ENCODE results near the gene UGT1A7.

Gene UGT1A7

GRCh38 chr2:233807966-233808935 is 126.5 kb downstream of the UGT1A7 start:
- H3K4me3 ChIP-seq (ENCODE audit: control insufficient read depth, low read depth, low read length) = no peak overlapping the region
- no peak for DNase-seq (ENCODE audit: low read depth)
- TF ChIP-seq CTCF (IDR thresholded peaks at IDR 0.05; ENCODE audit: control insufficient read depth, insufficient read depth, low read depth, low read length, missing control alignments) = no peak

- H3K4me3 ChIP-seq (ENCODE audit: control insufficient read depth, low read depth, low read length) = no peak overlapping the region
- TF ChIP-seq CTCF (IDR thresholded peaks at IDR 0.05; ENCODE audit: control insufficient read depth, insufficient read depth, low read depth, low read length, missing control alignments) = no peak
- DNase-seq (ENCODE audit: low read depth) = no peak
Observed at GRCh38 chr2:233810385-233810784, 128.7 kb downstream of the UGT1A7 start.

- no peak for TF ChIP-seq CTCF (IDR thresholded peaks at IDR 0.05; ENCODE audit: control insufficient read depth, insufficient read depth, low read depth, low read length, missing control alignments)
- H3K4me3 ChIP-seq (ENCODE audit: control insufficient read depth, low read depth, low read length) = no peak overlapping the region
- DNase-seq (ENCODE audit: low read depth) = no peak
Observed at GRCh38 chr2:233811087-233811486, 129.4 kb downstream of the UGT1A7 start.

GRCh38 chr2:233811732-233812131 is 130.0 kb downstream of the UGT1A7 start:
- no peak overlapping the region for H3K4me3 ChIP-seq (ENCODE audit: control insufficient read depth, low read depth, low read length)
- TF ChIP-seq CTCF (IDR thresholded peaks at IDR 0.05; ENCODE audit: control insufficient read depth, insufficient read depth, low read depth, low read length, missing control alignments) = no peak
- DNase-seq (ENCODE audit: low read depth) = no peak

- DNase-seq (ENCODE audit: low read depth) = no peak
- H3K4me3 ChIP-seq (ENCODE audit: control insufficient read depth, low read depth, low read length) = no peak overlapping the region
- TF ChIP-seq CTCF (IDR thresholded peaks at IDR 0.05; ENCODE audit: control insufficient read depth, insufficient read depth, low read depth, low read length, missing control alignments) = no peak
Observed at GRCh38 chr2:233813236-233814055, 131.7 kb downstream of the UGT1A7 start.

GRCh38 chr2:233814056-233814835 is 132.5 kb downstream of the UGT1A7 start:
- no peak overlapping the region for H3K4me3 ChIP-seq (ENCODE audit: control insufficient read depth, low read depth, low read length)
- no peak for DNase-seq (ENCODE audit: low read depth)
- no peak for TF ChIP-seq CTCF (IDR thresholded peaks at IDR 0.05; ENCODE audit: control insufficient read depth, insufficient read depth, low read depth, low read length, missing control alignments)
